ENCODE results near the gene CC2D2B.

GRCh38 chr10:95925033-95925432 is 17.3 kb downstream of the CC2D2B start:
- TF ChIP-seq, protein P1, sequence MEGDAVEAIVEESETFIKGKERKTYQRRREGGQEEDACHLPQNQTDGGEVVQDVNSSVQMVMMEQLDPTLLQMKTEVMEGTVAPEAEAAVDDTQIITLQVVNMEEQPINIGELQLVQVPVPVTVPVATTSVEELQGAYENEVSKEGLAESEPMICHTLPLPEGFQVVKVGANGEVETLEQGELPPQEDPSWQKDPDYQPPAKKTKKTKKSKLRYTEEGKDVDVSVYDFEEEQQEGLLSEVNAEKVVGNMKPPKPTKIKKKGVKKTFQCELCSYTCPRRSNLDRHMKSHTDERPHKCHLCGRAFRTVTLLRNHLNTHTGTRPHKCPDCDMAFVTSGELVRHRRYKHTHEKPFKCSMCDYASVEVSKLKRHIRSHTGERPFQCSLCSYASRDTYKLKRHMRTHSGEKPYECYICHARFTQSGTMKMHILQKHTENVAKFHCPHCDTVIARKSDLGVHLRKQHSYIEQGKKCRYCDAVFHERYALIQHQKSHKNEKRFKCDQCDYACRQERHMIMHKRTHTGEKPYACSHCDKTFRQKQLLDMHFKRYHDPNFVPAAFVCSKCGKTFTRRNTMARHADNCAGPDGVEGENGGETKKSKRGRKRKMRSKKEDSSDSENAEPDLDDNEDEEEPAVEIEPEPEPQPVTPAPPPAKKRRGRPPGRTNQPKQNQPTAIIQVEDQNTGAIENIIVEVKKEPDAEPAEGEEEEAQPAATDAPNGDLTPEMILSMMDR (IDR thresholded peaks at IDR 0.05; ENCODE audit: control extremely low read depth in 1 of 3, insufficient read depth in 1 of 3, low read depth in 1 of 3, low read length in 3 of 3), result no peak
- TF ChIP-seq USF2 (IDR thresholded peaks at IDR 0.05; ENCODE audit: low read length), result no peak
- no peak for TF ChIP-seq RAD21 (IDR thresholded peaks at IDR 0.05 in 1 of 2, conservative IDR thresholded peaks at IDR 0.05 in 1 of 2; ENCODE audit: low read depth in 2 of 2, low read length in 2 of 2)
- no peak for TF ChIP-seq GTF2F1 (IDR thresholded peaks at IDR 0.05; ENCODE audit: borderline replicate concordance, low read depth, low read length)
- no peak for TF ChIP-seq CBX8 (IDR thresholded peaks at IDR 0.05; ENCODE audit: borderline replicate concordance, low read depth, low read length)
- TF ChIP-seq POLR2A (IDR thresholded peaks at IDR 0.05; ENCODE audit: control extremely low read depth in 1 of 2, low read depth in 2 of 2, low read length in 2 of 2), result no peak
- TF ChIP-seq MAX (IDR thresholded peaks at IDR 0.05), result no peak
- no peak for TF ChIP-seq CEBPB (IDR thresholded peaks at IDR 0.05; ENCODE audit: low read depth, low read length)
- TF ChIP-seq CHD2 (IDR thresholded peaks at IDR 0.05; ENCODE audit: low read length), result no peak
- no peak for TF ChIP-seq SUZ12 (IDR thresholded peaks at IDR 0.05; ENCODE audit: low read length)
- TF ChIP-seq ASH2L (IDR thresholded peaks at IDR 0.05; ENCODE audit: low read length), result no peak

Measured in H1 (cell line).